VCaP (cell line): ENCODE measurements around the gene GSTM1.
"Not testable (repeated sequence)": the region's sequence is repeated elsewhere in the genome, so short reads cannot be mapped to it uniquely, and the experiment has no call there.

Experiments
- H3K27ac ChIP-seq: fragments of 450-650 bp; 2 replicates; pipeline ENCODE4 v1.5.1; 2017
- TF ChIP-seq, protein P1 (sequence below): fragments of 450-650 bp; conservative IDR thresholded peaks from 2 replicates; pipeline ENCODE4 v1.5.1; 2017; ENCODE audit warnings: mild to moderate bottlenecking, moderate library complexity

GSTM1 gene

DNA sequence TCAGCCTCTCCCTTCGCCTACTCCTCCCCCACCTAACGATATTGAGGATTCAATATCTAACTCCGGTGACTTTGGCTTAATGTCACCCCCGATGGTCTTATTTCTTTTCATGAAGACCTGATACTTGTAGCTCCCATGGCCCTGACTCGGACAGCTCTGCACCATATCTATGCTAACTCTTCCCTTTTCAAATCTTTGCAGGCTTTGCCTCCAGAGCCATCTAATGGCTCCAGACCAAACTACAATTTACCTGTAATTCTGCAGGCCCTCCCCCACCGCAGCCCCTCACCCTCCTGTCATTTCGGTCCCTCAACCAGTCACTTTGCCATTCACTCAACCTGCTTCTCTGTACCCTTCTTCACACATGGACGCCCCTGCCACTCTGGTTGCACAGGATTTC lies 16.6 kb downstream of the GSTM1 start:
- TF ChIP-seq, protein P1, sequence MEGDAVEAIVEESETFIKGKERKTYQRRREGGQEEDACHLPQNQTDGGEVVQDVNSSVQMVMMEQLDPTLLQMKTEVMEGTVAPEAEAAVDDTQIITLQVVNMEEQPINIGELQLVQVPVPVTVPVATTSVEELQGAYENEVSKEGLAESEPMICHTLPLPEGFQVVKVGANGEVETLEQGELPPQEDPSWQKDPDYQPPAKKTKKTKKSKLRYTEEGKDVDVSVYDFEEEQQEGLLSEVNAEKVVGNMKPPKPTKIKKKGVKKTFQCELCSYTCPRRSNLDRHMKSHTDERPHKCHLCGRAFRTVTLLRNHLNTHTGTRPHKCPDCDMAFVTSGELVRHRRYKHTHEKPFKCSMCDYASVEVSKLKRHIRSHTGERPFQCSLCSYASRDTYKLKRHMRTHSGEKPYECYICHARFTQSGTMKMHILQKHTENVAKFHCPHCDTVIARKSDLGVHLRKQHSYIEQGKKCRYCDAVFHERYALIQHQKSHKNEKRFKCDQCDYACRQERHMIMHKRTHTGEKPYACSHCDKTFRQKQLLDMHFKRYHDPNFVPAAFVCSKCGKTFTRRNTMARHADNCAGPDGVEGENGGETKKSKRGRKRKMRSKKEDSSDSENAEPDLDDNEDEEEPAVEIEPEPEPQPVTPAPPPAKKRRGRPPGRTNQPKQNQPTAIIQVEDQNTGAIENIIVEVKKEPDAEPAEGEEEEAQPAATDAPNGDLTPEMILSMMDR = no peak
- H3K27ac ChIP-seq = no peak overlapping the region

DNA sequence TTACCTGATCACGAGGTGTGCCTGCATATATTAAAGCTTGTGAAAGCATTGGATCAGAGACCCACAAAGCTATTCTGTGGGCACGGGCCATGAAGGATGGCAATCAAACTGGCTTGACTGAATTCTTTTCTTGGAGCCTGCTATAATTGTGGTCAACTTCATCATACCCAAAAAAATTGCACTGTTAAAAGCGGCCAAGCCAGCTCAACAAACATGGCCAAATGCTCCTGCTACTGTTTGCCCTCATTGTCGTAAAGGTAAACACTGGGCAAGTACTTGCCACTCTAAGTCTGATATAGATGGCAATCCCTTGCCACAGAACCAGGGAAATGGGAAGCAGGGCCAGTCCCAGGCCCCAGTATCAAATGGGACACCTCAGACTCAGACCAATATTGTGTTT lies 17.8 kb downstream of the GSTM1 start:
- no peak overlapping the region for H3K27ac ChIP-seq

DNA sequence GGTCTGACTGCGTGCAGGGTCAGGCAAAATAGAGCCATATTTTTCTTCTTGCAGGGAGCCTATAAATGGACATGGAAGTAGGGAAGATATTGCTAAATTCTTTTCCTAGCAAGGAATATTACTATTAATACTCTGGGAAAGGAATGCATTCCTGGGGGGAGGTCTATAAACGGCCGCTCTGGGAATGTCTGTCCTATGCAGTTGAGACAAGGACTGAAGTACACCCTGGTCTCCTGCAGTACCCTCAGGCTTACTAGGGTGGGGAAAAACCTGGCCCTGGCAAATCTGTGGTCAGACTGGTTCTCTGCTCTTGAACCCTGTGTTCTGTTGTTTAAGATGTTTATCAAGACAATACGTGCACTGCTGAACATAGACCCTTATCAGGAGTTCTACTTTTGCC lies 21.3 kb downstream of the GSTM1 start:
- not testable (repeated sequence) for H3K27ac ChIP-seq

More for the DNA sequence above, 17.8 kb downstream of the GSTM1 start:
- TF ChIP-seq, protein P1 = no peak

DNA sequence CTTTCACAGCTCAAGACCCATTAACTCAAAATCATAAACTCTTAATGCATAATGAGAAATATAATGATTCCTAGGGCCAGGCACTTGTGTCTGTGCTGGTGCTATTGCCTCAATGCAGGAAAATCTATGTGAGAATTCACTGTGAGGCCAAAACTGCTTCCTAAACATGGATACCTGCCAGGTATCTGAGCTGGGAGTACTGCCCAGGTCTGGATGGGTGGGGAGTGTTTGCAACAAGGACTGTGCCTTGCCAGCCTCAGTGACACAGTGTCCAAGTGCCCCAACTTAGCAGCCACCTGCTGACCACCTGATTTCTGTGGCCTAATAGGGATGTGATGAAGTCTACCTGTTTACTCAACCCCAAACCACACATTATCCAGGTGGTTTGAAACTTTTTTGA lies 22.2 kb downstream of the GSTM1 start:
- H3K27ac ChIP-seq = not testable (repeated sequence)

DNA sequence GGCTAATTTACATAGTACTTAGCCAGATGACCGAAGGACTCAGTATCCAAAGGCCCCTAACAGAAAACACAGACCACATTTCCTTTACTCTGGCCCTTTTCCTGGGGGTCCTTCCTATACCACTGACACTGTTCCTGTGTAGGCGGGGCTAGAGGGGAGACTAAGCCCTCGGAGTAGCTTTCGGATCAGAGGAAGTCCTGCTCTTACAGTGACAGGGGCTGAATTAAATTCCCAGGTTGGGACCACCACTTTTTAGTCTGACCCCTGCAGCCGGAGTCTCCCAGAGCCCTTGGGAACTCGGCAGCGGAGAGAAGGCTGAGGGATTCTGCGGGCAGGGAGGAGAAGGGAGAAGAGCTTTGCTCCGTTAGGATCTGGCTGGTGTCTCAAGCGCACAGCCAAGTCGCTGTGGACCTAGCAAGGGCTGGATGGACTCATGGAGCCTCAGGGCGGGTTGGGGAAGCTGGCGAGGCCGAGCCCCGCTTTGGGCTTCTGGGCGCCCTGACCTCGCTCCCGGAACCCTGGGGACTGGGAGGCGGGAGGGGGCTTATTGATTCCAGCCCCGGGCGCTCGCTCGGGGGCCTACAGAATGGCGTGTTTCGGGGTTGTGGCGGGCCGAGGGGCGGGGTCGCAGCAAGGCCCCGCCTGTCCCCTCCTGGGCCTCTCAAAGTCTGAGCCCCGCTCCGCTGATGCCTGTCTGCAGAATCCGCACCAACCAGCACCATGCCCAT lies 24.1 kb downstream of the GSTM1 start, which contains the start of gene GSTM5:
TSS of gene GSTM5 (plus strand) at position 659 of the 728 bp plus-strand sequence. CDS start at position 721, 62 bp downstream.
- not testable (repeated sequence) for H3K27ac ChIP-seq

DNA sequence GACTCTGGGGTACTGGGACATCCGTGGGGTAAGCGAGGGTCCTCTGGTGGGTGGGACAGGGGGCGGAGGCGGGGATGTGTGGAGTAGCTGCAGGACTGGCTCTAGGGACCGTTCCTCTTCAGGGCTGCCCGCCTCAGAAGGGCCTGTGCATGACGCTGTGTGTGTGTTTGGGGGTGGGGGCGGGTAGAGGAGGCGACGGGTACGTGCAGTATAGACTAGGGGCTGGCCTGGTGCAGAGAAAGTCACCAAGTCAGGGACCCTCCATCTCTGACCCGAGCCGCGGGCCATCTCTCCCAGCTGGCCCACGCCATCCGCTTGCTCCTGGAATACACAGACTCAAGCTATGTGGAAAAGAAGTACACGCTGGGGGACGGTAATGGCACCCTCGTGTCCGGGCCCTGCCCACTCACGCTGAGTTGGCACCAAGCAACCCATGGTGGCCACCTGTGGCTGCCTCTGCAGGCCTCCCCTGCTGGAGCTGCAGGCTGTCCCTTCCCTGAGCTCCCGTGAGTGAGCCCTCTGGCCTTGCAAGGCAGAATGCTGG lies 24.8 kb downstream of the GSTM1 start:
- TF ChIP-seq, protein P1 = no peak
- H3K27ac ChIP-seq = no peak overlapping the region

DNA sequence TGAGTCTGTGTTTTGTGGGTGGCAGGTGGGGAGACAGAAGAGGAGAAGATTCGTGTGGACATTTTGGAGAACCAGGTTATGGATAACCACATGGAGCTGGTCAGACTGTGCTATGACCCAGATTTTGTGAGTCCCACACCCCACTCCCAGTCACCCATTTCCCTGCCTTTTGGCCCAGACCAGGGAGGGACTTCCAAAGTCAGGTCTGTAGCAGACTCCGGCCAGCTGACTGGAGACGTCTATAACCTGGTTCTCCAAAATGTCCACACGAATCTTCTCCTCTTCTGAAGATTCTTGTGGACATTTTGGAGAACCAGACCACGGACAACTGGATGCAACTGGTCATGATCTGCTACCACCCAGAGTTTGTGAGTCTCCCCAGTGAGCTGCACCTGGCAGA lies 26.0 kb downstream of the GSTM1 start:
- TF ChIP-seq, protein P1 = no peak
- no peak overlapping the region for H3K27ac ChIP-seq

DNA sequence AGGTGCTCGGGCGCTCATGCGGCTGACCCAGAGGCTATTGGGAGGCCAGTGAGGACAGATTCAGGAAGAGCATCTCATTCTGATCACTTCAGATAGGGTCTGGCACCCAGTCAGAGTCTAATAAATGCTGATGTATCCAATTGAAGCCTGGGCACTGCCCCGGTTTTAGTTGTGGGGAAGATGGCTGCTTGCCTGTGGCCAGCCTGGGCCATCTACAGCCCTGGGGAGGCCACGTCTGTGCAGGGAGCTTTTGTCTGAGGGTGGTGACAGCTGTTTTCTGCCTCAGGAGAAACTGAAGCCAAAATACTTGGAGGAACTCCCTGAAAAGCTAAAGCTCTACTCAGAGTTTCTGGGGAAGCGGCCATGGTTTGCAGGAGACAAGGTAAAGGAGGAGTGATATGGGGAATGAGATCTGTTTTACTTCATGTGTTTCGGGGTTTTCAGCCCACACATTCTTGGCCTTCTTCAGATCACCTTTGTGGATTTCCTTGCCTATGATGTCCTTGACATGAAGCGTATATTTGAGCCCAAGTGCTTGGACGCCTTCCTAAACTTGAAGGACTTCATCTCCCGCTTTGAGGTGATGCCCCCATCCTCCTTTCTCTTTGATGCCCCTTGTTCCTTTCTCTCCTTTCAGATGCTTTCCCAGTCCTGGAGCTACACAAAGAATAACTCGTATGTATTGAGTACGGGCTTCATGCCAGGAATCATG lies 27.2 kb downstream of the GSTM1 start:
- TF ChIP-seq, protein P1 = no peak
- no peak overlapping the region for H3K27ac ChIP-seq

DNA sequence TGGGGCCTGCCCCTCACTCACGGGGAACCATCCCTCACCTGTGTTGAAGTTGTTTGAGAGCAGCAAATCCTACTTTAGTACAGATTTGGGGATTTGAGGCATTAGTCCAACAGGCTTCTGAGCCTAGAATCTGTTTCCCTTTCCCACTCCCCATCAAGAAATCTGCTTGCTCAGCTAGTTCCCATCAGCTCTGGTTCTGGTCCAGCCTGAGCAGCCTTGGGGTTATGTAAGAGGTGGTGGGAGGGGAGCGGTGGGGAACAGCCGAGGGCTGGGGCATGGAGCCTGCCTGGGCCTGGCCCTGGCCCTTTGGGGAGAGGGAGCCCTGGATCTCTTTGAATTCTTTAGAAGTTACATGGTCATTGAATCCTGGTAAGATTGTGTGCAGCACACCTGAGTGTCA lies 28.5 kb downstream of the GSTM1 start:
- TF ChIP-seq, protein P1 = no peak

More for the DNA sequence above, 28.5 kb downstream of the GSTM1 start:
- no peak overlapping the region for H3K27ac ChIP-seq
